Nephron progenitor cell (in vitro differentiated cells): ENCODE results near the gene ZKSCAN1.
"Not testable (repeated sequence)": the region's sequence is repeated elsewhere in the genome, so short reads cannot be mapped to it uniquely, and the experiment has no call there.

Experiments
- DNase-seq: peaks from one replicate; pipeline ENCODE4 v3.0.0; 2021
- H3K27ac Mint-ChIP-seq: 2 replicates; pipeline ENCODE4 v1.8.0; 2021; ENCODE audit warnings: mild to moderate bottlenecking, moderate library complexity, mixed read lengths
- H3K27me3 Mint-ChIP-seq: 2 replicates; pipeline ENCODE4 v1.8.0; 2021; ENCODE audit warnings: mild to moderate bottlenecking, low read depth, mixed read lengths; ENCODE audit not compliant: poor library complexity
- H3K36me3 Mint-ChIP-seq: 2 replicates; pipeline ENCODE4 v1.8.0; 2021; ENCODE audit warnings: low read depth, mixed read lengths
- H3K4me1 Mint-ChIP-seq: 2 replicates; pipeline ENCODE4 v1.8.0; 2021; ENCODE audit warnings: mixed read lengths
- H3K4me3 Mint-ChIP-seq: 2 replicates; pipeline ENCODE4 v1.8.0; 2021; ENCODE audit warnings: mild to moderate bottlenecking, moderate library complexity, mixed read lengths
- H3K9me3 Mint-ChIP-seq: 2 replicates; pipeline ENCODE4 v1.8.0; 2021; ENCODE audit warnings: mild to moderate bottlenecking, moderate library complexity, mixed read lengths
- TF ChIP-seq, protein P1 (sequence below): fragments of 200-600 bp; sonication (generic); IDR thresholded peaks from 2 replicates; pipeline ENCODE4 v1.5.0; 2021; ENCODE audit warnings: antibody characterized with exemption

Gene ZKSCAN1

GRCh38 chr7:99987846-99988245 is 27.6 kb upstream of the ZKSCAN1 start:
- H3K4me3 Mint-ChIP-seq, result no peak overlapping the region
- no peak overlapping the region for H3K27ac Mint-ChIP-seq
- TF ChIP-seq, protein P1, sequence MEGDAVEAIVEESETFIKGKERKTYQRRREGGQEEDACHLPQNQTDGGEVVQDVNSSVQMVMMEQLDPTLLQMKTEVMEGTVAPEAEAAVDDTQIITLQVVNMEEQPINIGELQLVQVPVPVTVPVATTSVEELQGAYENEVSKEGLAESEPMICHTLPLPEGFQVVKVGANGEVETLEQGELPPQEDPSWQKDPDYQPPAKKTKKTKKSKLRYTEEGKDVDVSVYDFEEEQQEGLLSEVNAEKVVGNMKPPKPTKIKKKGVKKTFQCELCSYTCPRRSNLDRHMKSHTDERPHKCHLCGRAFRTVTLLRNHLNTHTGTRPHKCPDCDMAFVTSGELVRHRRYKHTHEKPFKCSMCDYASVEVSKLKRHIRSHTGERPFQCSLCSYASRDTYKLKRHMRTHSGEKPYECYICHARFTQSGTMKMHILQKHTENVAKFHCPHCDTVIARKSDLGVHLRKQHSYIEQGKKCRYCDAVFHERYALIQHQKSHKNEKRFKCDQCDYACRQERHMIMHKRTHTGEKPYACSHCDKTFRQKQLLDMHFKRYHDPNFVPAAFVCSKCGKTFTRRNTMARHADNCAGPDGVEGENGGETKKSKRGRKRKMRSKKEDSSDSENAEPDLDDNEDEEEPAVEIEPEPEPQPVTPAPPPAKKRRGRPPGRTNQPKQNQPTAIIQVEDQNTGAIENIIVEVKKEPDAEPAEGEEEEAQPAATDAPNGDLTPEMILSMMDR, result no peak
- H3K4me1 Mint-ChIP-seq, result peaks cover 12% of the 10 kb centered on the region
- DNase-seq, result no peak
- H3K36me3 Mint-ChIP-seq, result no peaks in the 10 kb centered on the region
- H3K9me3 Mint-ChIP-seq, result no peaks in the 10 kb centered on the region
- H3K27me3 Mint-ChIP-seq, result peaks cover 61% of the 10 kb centered on the region

DNA sequence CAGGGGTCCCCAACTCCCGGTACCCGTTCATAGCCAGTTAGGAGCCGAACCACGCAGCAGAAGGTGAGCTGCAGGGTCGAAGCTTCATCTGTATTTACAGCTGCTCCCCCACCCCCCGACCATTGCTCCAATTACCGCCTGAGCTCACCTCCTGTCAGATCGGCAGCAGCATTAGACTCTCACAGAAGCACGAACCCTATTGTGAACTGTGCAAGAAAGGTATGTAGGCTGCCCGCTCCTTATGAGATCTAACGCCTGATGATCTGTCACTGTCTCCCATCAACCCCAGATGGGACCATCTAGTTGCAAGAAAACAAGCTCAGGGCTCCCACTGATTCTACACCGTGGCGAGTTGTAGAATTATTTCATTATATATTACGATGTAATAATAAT is 24.9 kb upstream of the ZKSCAN1 start:
- TF ChIP-seq, protein P1, result no peak
- Mint-ChIP-seq H3K4me3 (peak overlapping the region; percentile 78), H3K9me3 (no peaks in the 10 kb centered on the region), H3K27me3 (peaks cover 52% of the 10 kb centered on the region), H3K36me3 (no peaks in the 10 kb centered on the region), H3K4me1 (peaks cover 28% of the 10 kb centered on the region), H3K27ac (no peak overlapping the region)
- DNase-seq, result no peak

GRCh38 chr7:99991543-99991942 is 23.9 kb upstream of the ZKSCAN1 start:
- DNase-seq, H3K9me3 Mint-ChIP-seq, H3K4me3 Mint-ChIP-seq, H3K36me3 Mint-ChIP-seq, H3K27ac Mint-ChIP-seq: not testable (repeated sequence)
- H3K4me1 Mint-ChIP-seq, result peaks cover 28% of the 10 kb centered on the region
- H3K27me3 Mint-ChIP-seq, result peaks cover 55% of the 10 kb centered on the region

DNA sequence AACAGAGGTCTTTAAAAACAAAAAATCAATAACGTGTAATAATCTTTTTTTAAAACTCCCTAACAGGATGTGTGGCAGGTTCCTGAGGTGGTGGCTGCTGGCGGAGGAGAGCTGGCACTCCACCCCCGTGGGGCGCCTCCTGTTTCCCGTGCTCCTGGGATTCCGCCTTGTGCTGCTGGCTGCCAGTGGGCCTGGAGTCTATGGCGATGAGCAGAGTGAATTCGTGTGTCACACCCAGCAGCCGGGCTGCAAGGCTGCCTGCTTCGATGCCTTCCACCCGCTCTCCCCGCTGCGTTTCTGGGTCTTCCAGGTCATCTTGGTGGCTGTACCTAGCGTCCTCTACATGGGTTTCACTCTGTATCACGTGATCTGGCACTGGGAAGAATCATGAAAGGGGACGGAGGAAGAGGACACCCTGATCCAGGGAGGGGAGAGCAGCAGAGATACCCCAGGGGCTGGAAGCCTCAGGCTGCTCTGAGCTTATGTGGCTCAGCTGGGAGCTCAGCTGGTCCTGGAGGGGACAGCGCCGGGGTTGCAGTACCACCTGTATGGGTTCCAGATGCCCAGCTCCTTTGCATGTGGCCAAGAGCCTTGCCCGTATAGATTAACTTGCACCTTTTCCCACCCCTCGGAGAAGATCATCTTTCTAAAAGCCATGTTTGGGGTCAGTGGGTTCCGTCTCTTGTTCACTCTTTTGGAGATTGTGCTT is 22.9 kb upstream of the ZKSCAN1 start:
- Mint-ChIP-seq H3K9me3 (no peaks in the 10 kb centered on the region), H3K27me3 (peaks cover 50% of the 10 kb centered on the region), H3K4me3 (no peak overlapping the region), H3K4me1 (peaks cover 28% of the 10 kb centered on the region), H3K27ac (no peak overlapping the region), H3K36me3 (no peaks in the 10 kb centered on the region)
- DNase-seq, result no peak
- TF ChIP-seq, protein P1, result no peak

DNA sequence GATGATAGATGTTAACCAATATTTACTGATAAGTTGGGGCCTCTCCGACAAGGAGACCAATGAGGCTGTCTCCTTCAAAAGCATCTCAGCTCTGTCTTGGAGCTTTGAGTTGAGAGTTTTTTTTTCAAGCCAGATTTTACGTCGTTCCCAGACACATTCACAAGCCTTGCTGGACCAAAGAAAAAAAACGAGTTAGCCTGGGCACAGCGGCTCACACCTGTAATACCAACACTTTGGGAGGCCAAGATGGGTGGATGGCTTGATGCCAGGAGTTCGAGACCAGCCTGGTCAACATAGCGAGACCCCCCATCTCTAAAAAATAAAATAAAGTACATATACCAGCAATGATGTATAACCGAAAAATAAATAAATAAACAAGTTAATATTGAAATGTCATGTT is 20.6 kb upstream of the ZKSCAN1 start:
- Mint-ChIP-seq H3K9me3 (no peaks in the 10 kb centered on the region), H3K36me3 (no peaks in the 10 kb centered on the region), H3K4me3 (no peak overlapping the region), H3K27ac (no peak overlapping the region), H3K4me1 (peaks cover 28% of the 10 kb centered on the region), H3K27me3 (peaks cover 34% of the 10 kb centered on the region)
- TF ChIP-seq, protein P1, result no peak
- no peak for DNase-seq

GRCh38 chr7:99996755-99997544 is 18.4 kb upstream of the ZKSCAN1 start:
- Mint-ChIP-seq H3K27ac (no peak overlapping the region), H3K9me3 (no peaks in the 10 kb centered on the region), H3K27me3 (peaks cover 24% of the 10 kb centered on the region), H3K36me3 (no peaks in the 10 kb centered on the region), H3K4me3 (no peak overlapping the region), H3K4me1 (peaks cover 22% of the 10 kb centered on the region)
- DNase-seq, result no peak
- TF ChIP-seq, protein P1, result no peak
